Suppressor macrophage treated with lipopolysaccharide for 1 hour (primary cell): ENCODE data around the gene ADAMTSL3.
A peak's percentile ranks its signal among the peaks of the same experiment; 100 is the strongest.
"Not testable (repeated sequence)": the region's sequence is repeated elsewhere in the genome, so short reads cannot be mapped to it uniquely, and the experiment has no call there.

ENCODE experiments used
- DNase-seq, 3 donors: peaks; one replicate each; pipeline ENCODE4 v3.0.0-alpha.2; 2020 to 2022

Gene ADAMTSL3

GRCh38 chr15:83935774-83936173 lies 281.9 kb downstream of the ADAMTSL3 start:
- DNase-seq: no peak

DNA sequence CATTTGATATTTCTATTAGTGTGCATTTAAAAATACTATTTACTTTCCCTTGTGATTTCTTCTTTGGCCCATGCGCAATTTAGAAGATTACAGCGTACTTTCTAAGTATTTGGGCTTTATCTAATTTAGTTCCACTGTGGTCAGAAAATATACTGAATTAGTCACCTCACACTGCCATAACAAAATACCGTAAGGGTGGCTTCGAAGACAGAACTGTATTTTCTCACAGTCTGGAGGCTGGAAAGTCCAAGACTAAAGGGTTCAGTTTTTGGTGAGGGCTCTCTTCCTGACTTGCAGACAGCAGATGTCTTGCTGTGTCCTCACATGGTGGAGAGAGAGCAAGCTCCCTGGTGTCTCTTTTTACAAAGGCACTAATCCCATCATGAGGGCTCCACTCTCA lies 286.2 kb downstream of the ADAMTSL3 start:
- no peak for DNase-seq

DNA sequence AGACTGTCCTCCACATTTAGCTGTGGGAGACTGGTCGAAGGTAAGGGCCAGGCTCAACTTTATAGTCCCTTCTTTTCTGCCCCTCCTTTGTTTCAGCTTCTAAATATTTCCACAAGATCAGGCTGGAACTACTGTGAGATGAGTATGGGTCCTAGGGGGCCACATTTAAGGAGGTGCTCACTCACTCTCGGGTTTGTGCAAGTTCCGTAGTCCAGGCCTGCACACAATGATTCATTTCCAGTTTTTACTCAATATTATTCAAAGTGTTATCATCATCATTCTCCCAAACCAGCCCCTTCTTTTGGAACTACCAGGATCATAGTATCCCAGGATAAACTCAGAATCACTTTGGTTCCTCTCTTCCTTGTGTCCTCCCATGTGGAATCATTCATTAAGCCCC lies 289.1 kb downstream of the ADAMTSL3 start:
- no peak for DNase-seq

- no peak for DNase-seq
These were observed 290.0 kb downstream of the ADAMTSL3 start for GRCh38 chr15:83943849-83944404.

GRCh38 chr15:83947156-83947555 lies 293.2 kb downstream of the ADAMTSL3 start:
- DNase-seq: no peak

- DNase-seq: no peak
These were observed 300.6 kb downstream of the ADAMTSL3 start for GRCh38 chr15:83954506-83954905.

- DNase-seq: peak in 2 of 3 donors; percentile 27 to 34
These were observed 301.9 kb downstream of the ADAMTSL3 start for GRCh38 chr15:83955806-83956265.

DNA sequence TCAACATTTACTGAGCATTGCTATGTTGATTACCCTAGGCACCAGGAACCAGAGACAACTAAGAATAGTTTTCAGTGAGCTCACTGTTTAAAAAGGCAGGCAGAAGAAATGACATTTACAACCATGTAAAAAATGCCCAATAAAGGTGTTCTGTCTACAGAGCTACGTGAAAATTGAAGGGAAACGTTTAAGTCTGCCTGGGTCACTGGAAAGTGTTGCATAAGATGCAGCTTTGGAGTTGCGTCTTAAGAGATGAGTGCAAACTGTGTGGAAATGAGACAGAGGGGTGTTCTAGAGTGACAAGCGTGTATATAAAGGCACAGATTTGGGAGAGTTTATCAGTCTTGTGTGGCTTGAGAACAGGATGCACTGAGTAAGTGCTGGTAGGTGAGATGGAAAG lies 303.0 kb downstream of the ADAMTSL3 start:
- no peak for DNase-seq

DNA sequence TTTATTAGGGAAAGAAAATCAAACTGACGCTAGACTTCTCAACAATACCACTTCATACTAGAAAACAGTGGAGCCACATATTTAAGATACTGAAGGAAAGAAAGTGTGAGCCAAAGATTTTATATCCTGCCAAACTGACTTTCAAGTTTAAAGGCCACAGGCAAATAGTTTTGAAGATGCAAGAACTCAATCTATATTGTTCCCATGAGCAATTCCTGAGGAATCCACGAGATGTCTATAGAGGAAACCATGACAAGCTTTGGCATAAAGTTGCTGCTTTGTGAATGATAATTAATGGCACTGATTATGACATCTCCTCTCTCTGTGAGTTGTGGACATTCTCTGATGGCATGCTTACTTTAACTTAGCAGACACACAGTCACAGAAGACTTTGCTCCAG lies 305.6 kb downstream of the ADAMTSL3 start:
- no peak for DNase-seq

- no peak for DNase-seq
These were observed 306.4 kb downstream of the ADAMTSL3 start for GRCh38 chr15:83960192-83960829.

DNA sequence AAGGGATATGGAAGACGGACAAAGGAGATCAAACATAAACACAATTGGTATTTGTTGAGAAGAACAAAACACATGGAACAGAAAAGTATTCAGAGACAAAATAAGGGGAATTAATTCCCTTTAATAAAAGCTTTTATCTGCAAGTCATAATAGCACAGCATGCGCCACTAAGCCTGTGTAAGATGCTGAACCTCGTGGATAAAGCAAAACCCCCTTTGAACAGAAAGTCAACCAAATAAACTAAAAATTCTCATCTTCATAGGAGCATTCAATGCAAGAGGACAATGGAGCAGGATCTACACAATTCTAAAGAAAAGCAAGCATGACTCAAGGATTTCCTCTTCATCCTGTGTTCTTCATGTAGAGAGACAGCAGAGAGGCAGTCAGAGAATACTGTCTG lies 307.4 kb downstream of the ADAMTSL3 start:
- no peak for DNase-seq

- not testable (repeated sequence) for DNase-seq
These were observed 311.0 kb downstream of the ADAMTSL3 start for GRCh38 chr15:83964967-83965366.

DNA sequence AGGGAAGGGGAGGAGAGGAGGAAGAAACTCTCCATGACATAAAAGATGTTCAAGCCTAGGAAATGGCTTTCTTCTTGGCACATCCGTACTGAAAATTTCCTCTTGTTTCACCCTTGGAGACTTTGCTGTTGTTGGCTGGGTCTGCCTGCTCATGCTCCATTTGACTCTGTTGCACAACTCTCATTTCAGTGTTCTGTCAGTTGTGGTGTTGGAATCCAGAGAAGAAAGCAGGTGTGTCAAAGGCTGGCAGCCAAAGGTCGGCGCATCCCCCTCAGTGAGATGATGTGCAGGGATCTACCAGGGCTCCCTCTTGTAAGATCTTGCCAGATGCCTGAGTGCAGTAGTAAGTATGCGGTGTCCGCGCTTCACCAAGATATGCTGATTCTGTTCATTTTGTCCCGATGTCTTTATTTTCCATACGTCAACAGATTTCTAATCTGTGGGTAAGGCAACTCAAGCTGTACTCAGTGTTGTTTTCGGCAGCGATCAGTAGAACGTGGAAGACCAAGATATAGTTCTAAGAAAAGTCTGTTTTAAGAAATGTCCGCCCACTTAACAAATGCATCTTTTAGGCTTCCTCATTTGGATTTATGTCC lies 316.5 kb downstream of the ADAMTSL3 start:
- DNase-seq: no peak

DNA sequence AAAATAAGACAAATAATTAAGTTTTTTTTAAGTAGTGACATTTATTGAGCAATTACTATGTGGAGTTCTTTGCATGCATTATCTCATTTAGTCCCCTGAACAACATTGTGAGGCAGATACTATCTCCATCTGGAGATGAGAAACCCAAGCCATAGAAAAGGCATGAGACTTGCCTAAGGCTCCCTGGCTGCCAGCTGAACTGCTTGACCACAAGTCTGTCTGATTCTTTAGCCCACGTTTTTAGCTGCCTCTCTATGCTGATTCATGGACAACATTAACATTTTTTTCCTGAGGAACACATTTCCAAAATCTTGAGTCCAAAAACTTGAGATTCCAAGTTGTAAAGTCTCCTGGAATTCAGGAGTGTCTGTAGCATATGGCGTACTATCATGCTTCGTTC lies 318.1 kb downstream of the ADAMTSL3 start:
- no peak for DNase-seq

DNA sequence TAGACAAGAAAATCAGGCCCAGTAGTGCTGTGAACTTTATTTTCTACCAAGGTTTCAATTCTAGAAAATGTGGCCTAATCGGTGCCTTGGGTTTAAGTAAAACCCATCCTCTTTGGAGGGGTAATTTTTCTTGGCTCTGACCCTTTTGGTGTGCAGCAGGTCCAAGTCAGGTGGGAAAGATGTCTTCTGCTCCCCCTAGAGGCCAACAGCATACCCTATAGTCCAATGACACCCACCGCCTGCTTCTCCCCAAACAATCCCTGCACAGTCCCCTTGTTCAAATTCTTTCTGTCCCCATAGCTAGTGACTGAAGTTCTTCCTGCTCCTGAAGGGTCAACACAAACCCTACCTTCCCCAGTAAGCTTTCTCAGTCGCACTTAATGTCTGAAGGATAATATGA lies 319.9 kb downstream of the ADAMTSL3 start:
- DNase-seq: peak in 2 of 3 donors; percentile 1 to 5

DNA sequence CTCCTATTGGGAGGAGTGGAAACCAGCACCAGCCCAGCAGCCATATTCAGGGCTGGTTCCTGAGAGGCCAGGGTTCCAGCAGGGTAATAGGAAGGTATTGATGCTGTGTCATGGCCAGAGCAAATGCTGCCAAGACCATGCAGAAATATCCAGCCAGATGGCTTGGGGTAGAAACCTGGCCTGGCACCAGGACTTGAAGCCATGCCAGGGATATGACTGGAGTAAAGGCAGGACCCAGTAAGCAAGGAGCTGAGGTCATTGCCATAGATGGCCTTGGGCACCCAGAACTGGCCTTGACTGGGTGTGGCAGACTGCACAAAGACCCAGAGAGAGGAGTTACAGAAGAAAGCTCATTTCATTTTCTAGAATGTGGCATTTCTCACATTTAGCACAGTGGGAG lies 324.1 kb downstream of the ADAMTSL3 start:
- DNase-seq: no peak

DNA sequence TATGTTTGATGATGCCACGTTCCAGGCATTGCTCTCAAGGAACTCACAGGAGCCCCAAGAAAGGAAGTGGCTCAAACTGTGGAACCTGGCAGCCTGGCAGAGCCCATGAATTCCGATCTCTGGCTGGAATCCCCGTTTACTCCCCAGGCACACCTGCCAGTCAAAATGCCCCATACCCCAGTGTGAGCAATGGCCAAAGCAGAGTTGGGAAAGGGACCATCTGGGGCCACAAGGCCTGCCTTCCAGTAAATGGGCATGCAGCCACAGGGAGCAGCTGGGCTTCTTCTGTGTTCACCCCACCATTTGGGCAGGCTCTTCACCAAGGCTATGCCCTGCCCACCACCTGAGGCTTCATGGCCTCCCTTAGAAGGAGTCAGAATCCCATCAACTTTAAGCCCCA lies 324.7 kb downstream of the ADAMTSL3 start:
- no peak for DNase-seq

DNA sequence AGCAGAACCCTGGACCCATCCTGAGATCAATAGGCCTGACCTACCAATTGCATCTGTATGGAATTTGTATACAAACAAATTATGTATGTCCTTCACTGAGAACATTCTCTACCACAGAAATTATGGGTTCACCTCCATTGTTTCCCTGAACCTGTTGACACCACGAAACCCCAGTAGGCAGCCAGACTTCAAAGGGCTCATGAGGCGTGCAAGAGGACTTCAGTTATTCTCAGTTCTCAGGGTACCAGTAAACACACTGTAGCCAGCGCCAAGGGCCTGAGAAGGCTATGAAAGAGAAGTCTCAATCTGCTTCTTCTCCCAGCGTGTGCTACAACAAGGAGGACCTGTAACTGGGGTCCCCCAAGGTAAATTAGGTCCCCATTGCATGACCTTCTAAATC lies 326.7 kb downstream of the ADAMTSL3 start:
- DNase-seq: no peak

DNA sequence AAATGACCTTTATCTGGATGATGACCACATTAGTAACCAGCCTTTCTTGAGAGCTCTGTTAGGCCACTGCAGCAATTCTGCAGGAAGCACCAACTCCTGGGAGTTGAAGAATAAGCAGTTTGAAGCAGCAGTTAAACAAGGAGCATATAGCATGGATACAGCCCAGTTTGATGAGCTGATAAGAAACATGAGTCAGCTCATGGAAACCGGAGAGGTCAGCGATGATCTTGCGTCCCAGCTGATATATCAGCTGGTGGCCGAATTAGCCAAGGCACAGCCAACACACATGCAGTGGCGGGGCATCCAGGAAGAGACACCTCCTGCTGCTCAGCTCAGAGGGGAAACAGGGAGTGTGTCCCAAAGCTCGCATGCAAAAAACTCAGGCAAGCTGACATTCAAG lies 328.8 kb downstream of the ADAMTSL3 start:
- no peak for DNase-seq

- DNase-seq: no peak
These were observed 329.9 kb downstream of the ADAMTSL3 start for GRCh38 chr15:83983634-83984458.

GRCh38 chr15:83984601-83985000 lies 330.7 kb downstream of the ADAMTSL3 start:
- DNase-seq: no peak

GRCh38 chr15:83991163-83991562 lies 337.2 kb downstream of the ADAMTSL3 start:
- DNase-seq: no peak

GRCh38 chr15:83992324-83993031 lies 338.6 kb downstream of the ADAMTSL3 start:
- no peak for DNase-seq
